DOHH2 (cell line): ENCODE measurements around the gene TEAD4.

Experiments
- H3F3A ChIP-seq: fragments of 200-600 bp; sonication (generic), shearing (Covaris generic); 2 replicates; pipeline ENCODE4 v1.6.0; 2016; ENCODE audit warnings: antibody characterized with exemption, mild to moderate bottlenecking; ENCODE audit not compliant: control insufficient read depth, insufficient read depth
- H3K27ac ChIP-seq: fragments of 200-600 bp; sonication (generic); 2 replicates; pipeline ENCODE4 v1.5.1; 2014; ENCODE audit warnings: low read depth, mild to moderate bottlenecking, low read length, moderate library complexity
- H3K27me3 ChIP-seq: fragments of 200-600 bp; sonication (generic); 2 replicates; pipeline ENCODE4 v1.6.1; 2014; ENCODE audit warnings: mild to moderate bottlenecking, low read length, mixed read lengths; ENCODE audit not compliant: control insufficient read depth
- H3K36me3 ChIP-seq: fragments of 200-600 bp; sonication (generic); 2 replicates; pipeline ENCODE4 v1.6.1; 2014; ENCODE audit warnings: mild to moderate bottlenecking, low read length, moderate library complexity, mixed read lengths; ENCODE audit not compliant: control insufficient read depth
- H3K4me1 ChIP-seq: fragments of 200-600 bp; sonication (generic); 2 replicates; pipeline ENCODE4 v1.6.1; 2014; ENCODE audit warnings: mild to moderate bottlenecking, low read length, mixed read lengths; ENCODE audit not compliant: control insufficient read depth
- H3K4me2 ChIP-seq: fragments of 200-600 bp; sonication (generic); 2 replicates; pipeline ENCODE4 v1.6.0; 2014; ENCODE audit warnings: mild to moderate bottlenecking, low read length, moderate library complexity
- H3K4me3 ChIP-seq: fragments of 200-600 bp; sonication (generic); 2 replicates; pipeline ENCODE4 v1.5.1; 2014; ENCODE audit warnings: mild to moderate bottlenecking, low read length, mixed read lengths
- H3K79me2 ChIP-seq: fragments of 200-600 bp; sonication (generic); 2 replicates; pipeline ENCODE4 v1.6.1; 2014; ENCODE audit warnings: mild to moderate bottlenecking, low read length, mixed read lengths; ENCODE audit not compliant: control insufficient read depth
- H3K9me2 ChIP-seq: fragments of 200-600 bp; sonication (generic); replicated peaks from 2 replicates; pipeline ENCODE4 v1.6.1; 2014; ENCODE audit warnings: mild to moderate bottlenecking, low read length, mixed read lengths; ENCODE audit not compliant: control insufficient read depth
- H3K9me3 ChIP-seq: fragments of 200-600 bp; sonication (generic); 2 replicates; pipeline ENCODE4 v1.6.1; 2014; ENCODE audit warnings: antibody characterized with exemption, low read length, mixed read lengths; ENCODE audit not compliant: control insufficient read depth, insufficient read depth
- H4K20me1 ChIP-seq: fragments of 200-600 bp; sonication (generic); 2 replicates; pipeline ENCODE4 v1.6.0; 2014; ENCODE audit warnings: low read depth, mild to moderate bottlenecking, antibody characterized with exemption, low read length, moderate library complexity; ENCODE audit not compliant: control insufficient read depth, insufficient read depth
- CTCF ChIP-seq: fragments of 200-600 bp; sonication (generic); IDR thresholded peaks from one replicate; pipeline ENCODE4 v1.5.1; 2014; ENCODE audit warnings: antibody characterized with exemption, mild to moderate bottlenecking, low read depth, low read length; ENCODE audit not compliant: poor library complexity, severe bottlenecking
- EZH2phosphoT487 ChIP-seq: fragments of 200-600 bp; sonication (generic); IDR thresholded peaks from 2 replicates; pipeline ENCODE4 v1.6.1; 2017; ENCODE audit warnings: borderline replicate concordance, mild to moderate bottlenecking, antibody characterized with exemption, low read length, moderate library complexity, mixed read lengths

TEAD4 gene

GRCh38 chr12:2930865-2931264 is 28.3 kb upstream of the TEAD4 start:
- H3K79me2 ChIP-seq, result no peaks in the 10 kb centered on the region
- TF ChIP-seq EZH2phosphoT487 (no peak), CTCF (no peak)
- no peaks in the 10 kb centered on the region for H3K4me1 ChIP-seq
- H3F3A ChIP-seq, result no peaks in the 10 kb centered on the region
- H3K36me3 ChIP-seq, result peaks cover 16% of the 10 kb centered on the region; the same call in 1 of the 2 replicates
- H4K20me1 ChIP-seq, result no peaks in the 10 kb centered on the region
- H3K4me3 ChIP-seq, result no peak overlapping the region
- no peaks in the 10 kb centered on the region for H3K27me3 ChIP-seq
- H3K27ac ChIP-seq, result no peak overlapping the region
- H3K4me2 ChIP-seq, result no peak overlapping the region
- no peaks in the 10 kb centered on the region for H3K9me3 ChIP-seq
- no peaks in the 10 kb centered on the region for H3K9me2 ChIP-seq

- Histone ChIP-seq H3F3A (no peaks in the 10 kb centered on the region), H3K9me3 (no peaks in the 10 kb centered on the region), H3K4me2 (no peak overlapping the region), H4K20me1 (no peaks in the 10 kb centered on the region), H3K27me3 (no peaks in the 10 kb centered on the region), H3K27ac (no peak overlapping the region), H3K9me2 (no peaks in the 10 kb centered on the region), H3K36me3 (peaks cover 23% of the 10 kb centered on the region; the same call in 1 of the 2 replicates), H3K4me3 (no peak overlapping the region), H3K79me2 (no peaks in the 10 kb centered on the region), H3K4me1 (no peaks in the 10 kb centered on the region)
- TF ChIP-seq CTCF (no peak), EZH2phosphoT487 (no peak)
Observed at GRCh38 chr12:2933586-2933985, 25.6 kb upstream of the TEAD4 start.

- H3K4me1 ChIP-seq, result no peaks in the 10 kb centered on the region
- H3K9me2 ChIP-seq, result no peaks in the 10 kb centered on the region
- H3K79me2 ChIP-seq, result no peaks in the 10 kb centered on the region
- peaks cover 23% of the 10 kb centered on the region; the same call in 1 of the 2 replicates for H3K36me3 ChIP-seq
- TF ChIP-seq EZH2phosphoT487 (no peak), CTCF (no peak)
- no peak overlapping the region for H3K4me2 ChIP-seq
- no peaks in the 10 kb centered on the region for H4K20me1 ChIP-seq
- H3K27ac ChIP-seq, result no peak overlapping the region
- H3K4me3 ChIP-seq, result no peak overlapping the region
- H3F3A ChIP-seq, result no peaks in the 10 kb centered on the region
- H3K27me3 ChIP-seq, result no peaks in the 10 kb centered on the region
- no peaks in the 10 kb centered on the region for H3K9me3 ChIP-seq
Observed at GRCh38 chr12:2934371-2934770, 24.8 kb upstream of the TEAD4 start.
